K562 (cell line): ENCODE data around the gene HTR4. TPM values are rescaled to one million over a fixed set of nuclear protein-coding genes. Genes with fewer than 3 reads are reported as not detected.
A peak's percentile ranks its signal among the peaks of the same experiment; 100 is the strongest.

Experiments used
- CREB5 ChIP-seq: fragments of 250-450 bp; sonication (Bioruptor Pico); IDR thresholded peaks from 2 replicates; pipeline ENCODE4 v1.5.0; 2020; ENCODE audit warnings: mild to moderate bottlenecking
- DNMT1 ChIP-seq: fragments of 450-650 bp; IDR thresholded peaks from 2 replicates; pipeline ENCODE4 v1.6.1; 2016; ENCODE audit warnings: antibody characterized with exemption, mild to moderate bottlenecking
- E2F6 ChIP-seq, 2 experiments: IDR thresholded peaks; 2 replicates each; pipeline ENCODE4 v1.6.1; 2011; ENCODE audit warnings: borderline replicate concordance in 1 of 2, control low read depth in 1 of 2, low read depth in 1 of 2, low read length in 1 of 2, mild to moderate bottlenecking in 1 of 2, mixed read lengths in 1 of 2, moderate library complexity in 1 of 2; ENCODE audit not compliant: insufficient read depth in 1 of 2, insufficient read length in 1 of 2, poor library complexity in 1 of 2, severe bottlenecking in 1 of 2; ENCODE audit errors: extremely low read depth in 1 of 2
- ELF4 ChIP-seq: fragments of 450-650 bp; formaldehyde crosslinking; IDR thresholded peaks from 2 replicates; pipeline ENCODE4 v1.4.0; 2022; ENCODE audit warnings: missing genetic modification characterization
- GABPA ChIP-seq: fragments of 200-800 bp; sonication (Bioruptor generic); conservative IDR thresholded peaks from 2 replicates; pipeline ENCODE4 v1.6.1; 2016; ENCODE audit warnings: low read depth, missing genetic modification characterization, missing compliant biosample characterization
- HINFP ChIP-seq: fragments of 450-650 bp; conservative IDR thresholded peaks from 2 replicates; pipeline ENCODE4 v1.6.1; 2016; ENCODE audit warnings: missing genetic modification characterization, low read depth, mild to moderate bottlenecking, control low read depth, missing compliant biosample characterization
- HMBOX1 ChIP-seq: sonication (generic); IDR thresholded peaks from 2 replicates; pipeline ENCODE4 v1.6.1; 2016
- KDM1A ChIP-seq, 2 experiments: fragments of 450-650 bp; IDR thresholded peaks; 2 replicates each; pipeline ENCODE4 v1.6.1; 2016; ENCODE audit warnings: mild to moderate bottlenecking in 2 of 2
- MEF2D ChIP-seq: conservative IDR thresholded peaks from 2 replicates; pipeline ENCODE4 v1.6.1; 2016; ENCODE audit warnings: low read depth, missing genetic modification characterization, missing compliant biosample characterization
- MXD1 ChIP-seq: fragments of 250-450 bp; sonication (Bioruptor Pico); IDR thresholded peaks from 2 replicates; pipeline ENCODE4 v1.8.0; 2021; ENCODE audit warnings: borderline replicate concordance, mild to moderate bottlenecking, moderate library complexity; ENCODE audit not compliant: poor library complexity, severe bottlenecking
- MYBL2 ChIP-seq, 2 experiments: fragments of 450-650 bp in 1 of 2; sonication (generic) in 1 of 2; formaldehyde crosslinking in 1 of 2; IDR thresholded peaks; 2 replicates each; pipeline versions ENCODE4 v1.6.1 to v1.8.1; 2017 to 2022; ENCODE audit warnings: borderline replicate concordance in 1 of 2, inconsistent platforms in 1 of 2, low read depth in 1 of 2, mild to moderate bottlenecking in 1 of 2, missing genetic modification reagents in 1 of 2, moderate library complexity in 1 of 2
- SMARCB1 ChIP-seq: IDR thresholded peaks from 2 replicates; pipeline ENCODE4 v1.6.1; 2011; ENCODE audit warnings: improper control_type of control experiment, low read depth; ENCODE audit not compliant: insufficient read length
- SMARCC2 ChIP-seq: fragments of 450-650 bp; IDR thresholded peaks from 2 replicates; pipeline ENCODE4 v1.6.1; 2017; ENCODE audit warnings: antibody characterized with exemption, moderate library complexity, mild to moderate bottlenecking, low read depth
- ZNF347 ChIP-seq: fragments of 450-650 bp; formaldehyde crosslinking; IDR thresholded peaks from 2 replicates; pipeline ENCODE4 v1.4.0; 2020; ENCODE audit warnings: low read depth, mild to moderate bottlenecking, moderate library complexity
- ZNF354B ChIP-seq: fragments of 250-450 bp; sonication (Bioruptor Pico); IDR thresholded peaks from 2 replicates; pipeline ENCODE4 v1.4.0; 2020
- ZNF696 ChIP-seq: fragments of 250-450 bp; sonication (Bioruptor Pico); conservative IDR thresholded peaks from 2 replicates; pipeline ENCODE4 v1.4.0; 2020; ENCODE audit warnings: mild to moderate bottlenecking, moderate library complexity
- ZNF699 ChIP-seq: fragments of 250-450 bp; sonication (Bioruptor Pico); IDR thresholded peaks from 2 replicates; pipeline ENCODE4 v1.8.0; 2021; ENCODE audit warnings: mild to moderate bottlenecking, moderate library complexity; ENCODE audit not compliant: insufficient replicate concordance
- ZNF830 ChIP-seq: fragments of 250-450 bp; sonication (Bioruptor Pico); IDR thresholded peaks from 2 replicates; pipeline ENCODE4 v1.5.0; 2021; ENCODE audit warnings: mild to moderate bottlenecking
- polyA plus RNA-seq, 8 experiments: library from polyadenylated mRNA; depleted of rRNA in 4 of 8; stranded (reverse) in 5 of 8; unstranded in 3 of 8; fragments of >200 nt; fragmentation: Nextera tagmentation in 2 of 8; fragmentation: Illumina TruSeq in 1 of 8; extraction: Ambion mirVana in 2 of 8; extraction: Trizol in 1 of 8; gene quantifications; 2 replicates each; pipeline versions ENCODE4 v1.2.1 to v1.2.3, GENCODE V29; 2011 to 2014; ENCODE audit warnings: inconsistent platforms in 1 of 8, missing spikeins in 1 of 8
- total RNA-seq, 7 experiments: library from RNA; depleted of rRNA in 6 of 7; stranded (reverse); fragments of >200 nt in 6 of 7; fragmentation: Illumina TruSeq in 2 of 7; extraction: Trizol in 2 of 7; gene quantifications; 2 replicates each; pipeline versions ENCODE4 v1.2.1 to v1.2.3, GENCODE V29; 2011 to 2021; ENCODE audit warnings: low replicate concordance in 1 of 7

The HTR4 gene
- total and polyA plus RNA-seq, 9 of the 15 experiments (the other 6 are each of a cell fraction or from before 2014, with no cell fraction given): 0.13 TPM; not detected in 8

GRCh38 chr5:148682058-148683026 lies 28.0 kb upstream of the HTR4 start (continued):
- no peak for TF ChIP-seq HINFP
- TF ChIP-seq ZNF354B (CRISPR knock-in tag): no peak
- TF ChIP-seq SMARCC2: peak; percentile 89; the same call in 1 of the 2 replicates
- TF ChIP-seq CREB5: no peak
- no peak for TF ChIP-seq GABPA
- TF ChIP-seq ZNF696 (CRISPR knock-in tag): no peak
- TF ChIP-seq ZNF830 (CRISPR knock-in tag): no peak
- TF ChIP-seq MYBL2 (IDR thresholded peaks at IDR 0.05; ENCODE audit: low read depth): peak; percentile 58; the same call in 1 of the 2 replicates
- TF ChIP-seq MYBL2 (CRISPR knock-in tag; IDR thresholded peaks at IDR 0.05; ENCODE audit: borderline replicate concordance): no peak
- TF ChIP-seq KDM1A (IDR thresholded peaks at IDR 0.05): peak; percentile 99
- no peak for TF ChIP-seq MEF2D (tag)
- no peak for TF ChIP-seq ZNF699
- no peak for TF ChIP-seq E2F6 (IDR thresholded peaks at IDR 0.05; ENCODE audit: borderline replicate concordance in 1 of 2, extremely low read depth in 1 of 2, insufficient read depth in 1 of 2, insufficient read length in 1 of 2, low read depth in 1 of 2, low read length in 1 of 2, poor library complexity in 1 of 2, severe bottlenecking in 1 of 2)
- TF ChIP-seq ZNF347: no peak
- no peak for TF ChIP-seq ELF4
- no peak for TF ChIP-seq MXD1 (CRISPR knock-in tag)
- TF ChIP-seq HMBOX1: no peak
- peak; percentile 65 for TF ChIP-seq SMARCB1
- no peak for TF ChIP-seq DNMT1
